KMS-11 (cell line): ENCODE data around the gene PPM1N.
A peak's percentile ranks its signal among the peaks of the same experiment; 100 is the strongest.

ENCODE experiments used
- H2AFZ ChIP-seq: fragments of 200-600 bp; sonication (generic); 2 replicates; pipeline ENCODE4 v1.6.1; 2016; ENCODE audit warnings: antibody characterized with exemption, mixed run types, low read depth
- H3K27ac ChIP-seq: fragments of 200-600 bp; sonication (generic); 2 replicates; pipeline ENCODE4 v1.6.1; 2016; ENCODE audit warnings: mild to moderate bottlenecking, mixed run types
- H3K27me3 ChIP-seq: fragments of 200-600 bp; sonication (generic); 2 replicates; pipeline ENCODE4 v1.6.1; 2017; ENCODE audit warnings: mild to moderate bottlenecking, low read depth, mixed run types, moderate library complexity; ENCODE audit not compliant: insufficient read depth
- H3K36me3 ChIP-seq: fragments of 200-600 bp; sonication (generic); 2 replicates; pipeline ENCODE4 v1.6.1; 2017; ENCODE audit warnings: mild to moderate bottlenecking, mixed run types; ENCODE audit not compliant: insufficient read depth
- H3K4me1 ChIP-seq: fragments of 200-600 bp; sonication (generic); 2 replicates; pipeline ENCODE4 v1.6.1; 2016; ENCODE audit warnings: mild to moderate bottlenecking, low read depth, mixed run types; ENCODE audit not compliant: poor library complexity, severe bottlenecking
- H3K4me2 ChIP-seq: fragments of 200-600 bp; sonication (generic); 2 replicates; pipeline ENCODE4 v1.7.0; 2016; ENCODE audit warnings: mild to moderate bottlenecking, mixed run types
- H3K4me3 ChIP-seq: fragments of 200-600 bp; sonication (generic); IDR thresholded peaks from 2 replicates; pipeline ENCODE4 v1.6.1; 2017; ENCODE audit warnings: low read depth, low read length, mixed read lengths; ENCODE audit not compliant: insufficient read depth
- H3K79me2 ChIP-seq: fragments of 200-600 bp; sonication (generic); 2 replicates; pipeline ENCODE4 v1.6.1; 2016; ENCODE audit warnings: low read depth, mixed run types; ENCODE audit not compliant: insufficient read depth
- H3K9ac ChIP-seq: fragments of 200-600 bp; sonication (generic); 2 replicates; pipeline ENCODE4 v1.6.1; 2016; ENCODE audit warnings: mild to moderate bottlenecking, mixed run types
- H4K20me1 ChIP-seq: fragments of 200-600 bp; sonication (generic); 2 replicates; pipeline ENCODE4 v1.6.1; 2016; ENCODE audit warnings: mild to moderate bottlenecking, mixed run types; ENCODE audit not compliant: insufficient read depth
- CTCF ChIP-seq: fragments of 200-600 bp; sonication (generic); conservative IDR thresholded peaks from 2 replicates; pipeline ENCODE4 v1.6.1; 2017; ENCODE audit warnings: low read depth, mild to moderate bottlenecking, antibody characterized with exemption, low read length, moderate library complexity, mixed read lengths

The PPM1N gene

GRCh38 chr19:45523642-45524256, 25.5 kb downstream of the PPM1N start:
- Histone ChIP-seq H3K36me3 (no peaks in the 10 kb centered on the region), H3K27ac (no peak overlapping the region)

GRCh38 chr19:45524575-45525129, 26.4 kb downstream of the PPM1N start:
- no peaks in the 10 kb centered on the region for H3K27me3 ChIP-seq
- no peak overlapping the region for H3K4me2 ChIP-seq
- H3K79me2 ChIP-seq = no peaks in the 10 kb centered on the region
- no peaks in the 10 kb centered on the region for H3K36me3 ChIP-seq
- H3K4me1 ChIP-seq = peaks cover 5% of the 10 kb centered on the region
- TF ChIP-seq CTCF = no peak
- no peak overlapping the region for H3K4me3 ChIP-seq
- no peaks in the 10 kb centered on the region for H4K20me1 ChIP-seq
- no peak overlapping the region for H3K27ac ChIP-seq
- no peak overlapping the region for H3K9ac ChIP-seq
- no peak overlapping the region for H2AFZ ChIP-seq

More at GRCh38 chr19:45523642-45524256, 25.5 kb downstream of the PPM1N start:
- Histone ChIP-seq H3K4me3 (no peak overlapping the region), H3K4me2 (no peak overlapping the region), H3K27me3 (no peaks in the 10 kb centered on the region), H3K9ac (no peak overlapping the region), H4K20me1 (no peaks in the 10 kb centered on the region), H2AFZ (no peak overlapping the region), H3K79me2 (no peaks in the 10 kb centered on the region), H3K4me1 (peaks cover 5% of the 10 kb centered on the region)
- TF ChIP-seq CTCF = peak; percentile 95

GRCh38 chr19:45526143-45526542, 27.9 kb downstream of the PPM1N start:
- Histone ChIP-seq H3K27me3 (no peaks in the 10 kb centered on the region), H3K4me2 (no peak overlapping the region), H3K9ac (no peak overlapping the region), H3K4me3 (no peak overlapping the region), H3K27ac (no peak overlapping the region), H3K36me3 (no peaks in the 10 kb centered on the region), H3K79me2 (no peaks in the 10 kb centered on the region), H4K20me1 (no peaks in the 10 kb centered on the region), H3K4me1 (peaks cover 5% of the 10 kb centered on the region), H2AFZ (no peak overlapping the region)
- no peak for TF ChIP-seq CTCF

- Histone ChIP-seq H2AFZ (no peak overlapping the region), H3K79me2 (no peaks in the 10 kb centered on the region), H3K27ac (no peak overlapping the region), H3K36me3 (no peaks in the 10 kb centered on the region), H3K27me3 (no peaks in the 10 kb centered on the region), H3K4me3 (no peak overlapping the region), H3K4me2 (no peak overlapping the region), H3K9ac (no peak overlapping the region), H3K4me1 (peaks cover 5% of the 10 kb centered on the region), H4K20me1 (no peaks in the 10 kb centered on the region)
- no peak for TF ChIP-seq CTCF
These were observed 28.7 kb downstream of the PPM1N start for GRCh38 chr19:45526971-45527370.
